Neural progenitor cell (in vitro differentiated cells): ENCODE results near the gene ADAM8. TPM values are rescaled to one million over a fixed set of nuclear protein-coding genes. Genes with fewer than 3 reads are reported as not detected.

ENCODE experiments used
- DNase-seq: peaks from one replicate; pipeline ENCODE4 v3.0.0-alpha.2; 2016; ENCODE audit warnings: low spot score
- H2AFZ ChIP-seq: fragments of 200-600 bp; sonication (generic); replicated peaks from 2 replicates; pipeline ENCODE4 v1.6.1; 2016; ENCODE audit warnings: antibody characterized with exemption
- H3F3A ChIP-seq: fragments of 200-600 bp; sonication (generic); 2 replicates; pipeline ENCODE4 v1.6.1; 2016; ENCODE audit warnings: antibody characterized with exemption, low read depth
- H3K27ac ChIP-seq: fragments of 200-600 bp; sonication (generic); 2 replicates; pipeline ENCODE4 v1.5.1; 2016; ENCODE audit warnings: mild to moderate bottlenecking
- H3K27me3 ChIP-seq: fragments of 200-600 bp; sonication (generic); 2 replicates; pipeline ENCODE4 v1.6.1; 2016; ENCODE audit warnings: mild to moderate bottlenecking, moderate library complexity
- H3K36me3 ChIP-seq: fragments of 200-600 bp; sonication (generic); 2 replicates; pipeline ENCODE4 v1.5.1; 2016
- H3K4me1 ChIP-seq: fragments of 200-600 bp; sonication (generic); 2 replicates; pipeline ENCODE4 v1.6.1; 2016; ENCODE audit warnings: mixed run types
- H3K4me2 ChIP-seq: fragments of 200-600 bp; sonication (generic); 2 replicates; pipeline ENCODE4 v1.6.1; 2016
- H3K4me3 ChIP-seq: fragments of 200-600 bp; sonication (generic); 2 replicates; pipeline ENCODE4 v1.5.1; 2016
- H3K79me2 ChIP-seq: fragments of 200-600 bp; sonication (generic); 2 replicates; pipeline ENCODE4 v1.6.1; 2016; ENCODE audit warnings: low read depth
- H3K9ac ChIP-seq: fragments of 200-600 bp; sonication (generic); 2 replicates; pipeline ENCODE4 v1.6.1; 2016
- H3K9me3 ChIP-seq: fragments of 200-600 bp; sonication (generic); 2 replicates; pipeline ENCODE4 v1.5.1; 2016; ENCODE audit warnings: low read depth
- H4K20me1 ChIP-seq: fragments of 200-600 bp; sonication (generic); 2 replicates; pipeline ENCODE4 v1.6.1; 2016; ENCODE audit warnings: low read depth
- H3K27ac Mint-ChIP-seq: 3 replicates; pipeline ENCODE4 v1.8.0; 2021; ENCODE audit warnings: mixed read lengths
- H3K27me3 Mint-ChIP-seq: 2 replicates; pipeline ENCODE4 v1.8.0; 2022; ENCODE audit warnings: low read depth, mild to moderate bottlenecking, inconsistent platforms, moderate library complexity, mixed read lengths; ENCODE audit not compliant: insufficient read depth
- H3K36me3 Mint-ChIP-seq: 3 replicates; pipeline ENCODE4 v1.8.0; 2021; ENCODE audit warnings: mixed read lengths
- H3K4me1 Mint-ChIP-seq: 3 replicates; pipeline ENCODE4 v1.8.0; 2021; ENCODE audit warnings: mixed read lengths
- H3K4me3 Mint-ChIP-seq: 3 replicates; pipeline ENCODE4 v1.8.0; 2021; ENCODE audit warnings: mild to moderate bottlenecking, moderate library complexity, mixed read lengths
- H3K9me3 Mint-ChIP-seq: 3 replicates; pipeline ENCODE4 v1.8.0; 2020; ENCODE audit warnings: mixed read lengths
- CTCF ChIP-seq: fragments of 200-600 bp; sonication (generic); IDR thresholded peaks from 2 replicates; pipeline ENCODE4 v1.5.1; 2017; ENCODE audit warnings: antibody characterized with exemption, mild to moderate bottlenecking
- EZH2 ChIP-seq: fragments of 200-600 bp; sonication (generic); IDR thresholded peaks from 2 replicates; pipeline ENCODE4 v1.6.1; 2017; ENCODE audit warnings: antibody characterized with exemption, mild to moderate bottlenecking, moderate library complexity
- EZH2phosphoT487 ChIP-seq: fragments of 200-600 bp; sonication (generic); IDR thresholded peaks from 2 replicates; pipeline ENCODE4 v1.6.1; 2017; ENCODE audit warnings: antibody characterized with exemption
- total RNA-seq: library from RNA; depleted of rRNA; stranded (reverse); fragments of >200 nt; gene quantifications from 2 replicates; pipeline ENCODE4 v1.2.3, GENCODE V29; 2015; ENCODE audit warnings: low replicate concordance

Gene ADAM8
- total RNA-seq, 1 donor from 2014 or later: 3.3 TPM

GRCh38 chr10:133229265-133230043 is 47.2 kb downstream of the ADAM8 start:
- Mint-ChIP-seq H3K27me3 (peaks cover 63% of the 10 kb centered on the region), H3K27ac (no peak overlapping the region)

GRCh38 chr10:133227256-133227655 is 49.4 kb downstream of the ADAM8 start:
- Histone ChIP-seq H3K4me3 (no peak overlapping the region), H2AFZ (no peak overlapping the region), H3K27ac (no peak overlapping the region), H4K20me1 (peaks cover 12% of the 10 kb centered on the region), H3K9ac (no peak overlapping the region), H3K27me3 (peaks cover 61% of the 10 kb centered on the region), H3F3A (peaks cover 8% of the 10 kb centered on the region), H3K36me3 (no peaks in the 10 kb centered on the region), H3K79me2 (no peaks in the 10 kb centered on the region), H3K4me2 (no peak overlapping the region), H3K4me1 (peaks cover 13% of the 10 kb centered on the region), H3K9me3 (no peaks in the 10 kb centered on the region)
- Mint-ChIP-seq H3K27me3 (peaks cover 41% of the 10 kb centered on the region), H3K4me3 (no peak overlapping the region), H3K4me1 (peaks cover 15% of the 10 kb centered on the region), H3K27ac (no peak overlapping the region), H3K9me3 (peaks cover 9% of the 10 kb centered on the region), H3K36me3 (no peaks in the 10 kb centered on the region)
- DNase-seq: no peak
- TF ChIP-seq EZH2 (no peak), CTCF (no peak), EZH2phosphoT487 (no peak)

More at GRCh38 chr10:133229265-133230043, 47.2 kb downstream of the ADAM8 start:
- Histone ChIP-seq H3K9ac (no peak overlapping the region), H3K9me3 (no peaks in the 10 kb centered on the region), H3F3A (peaks cover 8% of the 10 kb centered on the region), H3K4me3 (peak overlapping the region; percentile 48), H3K4me1 (peaks cover 13% of the 10 kb centered on the region), H4K20me1 (peaks cover 13% of the 10 kb centered on the region), H3K27me3 (peaks cover 83% of the 10 kb centered on the region), H3K27ac (no peak overlapping the region), H3K36me3 (no peaks in the 10 kb centered on the region), H3K4me2 (peak overlapping the region; percentile 82), H2AFZ (no peak overlapping the region), H3K79me2 (no peaks in the 10 kb centered on the region)
- peaks cover 9% of the 10 kb centered on the region for H3K9me3 Mint-ChIP-seq
- peak overlapping the region; percentile 71 for H3K4me3 Mint-ChIP-seq
- no peaks in the 10 kb centered on the region for H3K36me3 Mint-ChIP-seq
- H3K4me1 Mint-ChIP-seq: peaks cover 14% of the 10 kb centered on the region
- peak; percentile 59 for TF ChIP-seq EZH2phosphoT487
- TF ChIP-seq EZH2: peak; percentile 84
- TF ChIP-seq CTCF: no peak
- DNase-seq: no peak

GRCh38 chr10:133226251-133226808 is 50.3 kb downstream of the ADAM8 start:
- H3K79me2 ChIP-seq: no peaks in the 10 kb centered on the region
- H4K20me1 ChIP-seq: peaks cover 3% of the 10 kb centered on the region
- peak overlapping the region; percentile 43 for H3K4me3 Mint-ChIP-seq
- peak overlapping the region; percentile 76 for H3K27ac Mint-ChIP-seq
- TF ChIP-seq EZH2: no peak
- TF ChIP-seq CTCF: peak; percentile 8
- peaks cover 9% of the 10 kb centered on the region for H3K4me1 ChIP-seq
- H3K9ac ChIP-seq: no peak overlapping the region
- H3K9me3 Mint-ChIP-seq: peaks cover 7% of the 10 kb centered on the region
- H3F3A ChIP-seq: peaks cover 8% of the 10 kb centered on the region
- H3K36me3 Mint-ChIP-seq: no peaks in the 10 kb centered on the region
- H3K27me3 ChIP-seq: peaks cover 52% of the 10 kb centered on the region
- peaks cover 13% of the 10 kb centered on the region for H3K4me1 Mint-ChIP-seq
- no peak overlapping the region for H3K4me3 ChIP-seq
- H2AFZ ChIP-seq: no peak overlapping the region
- no peaks in the 10 kb centered on the region for H3K9me3 ChIP-seq
- no peaks in the 10 kb centered on the region for H3K36me3 ChIP-seq
- no peak overlapping the region for H3K27ac ChIP-seq
- no peak for DNase-seq
- H3K4me2 ChIP-seq: no peak overlapping the region
- H3K27me3 Mint-ChIP-seq: peaks cover 39% of the 10 kb centered on the region
